HG03558 (cell line): ENCODE measurements around the gene ARSI.

Experiments
- ATAC-seq: cut with Tn5 transposase; IDR thresholded peaks from one replicate; pipeline ENCODE4 v1.9.1; 2021; ENCODE audit warnings: moderate number of reproducible peaks; ENCODE audit not compliant: unreplicated experiment; ENCODE audit errors: extremely low read depth

The ARSI gene

DNA sequence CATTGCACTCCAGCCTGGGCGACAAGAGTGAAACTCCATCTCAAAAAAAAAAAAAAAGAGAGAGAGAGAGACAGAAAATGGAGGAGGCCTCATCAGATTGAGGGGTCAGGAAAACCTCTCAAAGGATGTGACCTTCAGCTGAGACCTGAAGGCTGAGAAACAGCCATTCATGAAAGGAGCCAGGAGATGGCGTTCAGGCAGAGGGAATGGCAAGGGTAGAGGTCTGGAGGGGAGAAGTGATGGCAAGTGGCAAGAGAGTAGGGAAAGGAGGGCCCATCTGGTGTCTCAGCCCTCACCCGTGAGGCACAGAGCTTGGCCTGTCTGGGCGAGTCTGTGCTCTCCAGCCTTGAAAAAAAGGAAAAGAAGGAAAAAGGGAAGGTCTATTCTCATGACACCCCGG lies 30.2 kb downstream of the ARSI start:
- ATAC-seq, result no peak

DNA sequence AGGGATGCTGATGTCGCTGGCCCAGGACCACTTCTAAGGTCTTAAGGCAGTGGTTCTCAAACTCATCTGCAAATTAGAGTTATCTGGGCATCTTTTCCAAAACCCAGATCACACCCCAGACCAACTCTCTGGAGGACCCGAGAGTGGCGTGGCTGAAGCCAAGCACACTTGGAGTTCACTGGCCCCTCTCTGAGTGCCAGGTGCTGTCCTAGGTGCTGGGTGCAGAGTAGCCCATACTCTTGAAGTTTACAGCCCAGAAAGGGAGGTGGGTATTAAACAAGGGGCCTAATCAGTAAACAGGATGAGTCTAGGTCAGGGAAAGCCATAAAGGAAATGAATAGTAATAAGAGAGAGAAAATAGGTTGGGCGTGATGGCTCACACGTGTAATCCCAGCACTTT lies 30.8 kb downstream of the ARSI start:
- ATAC-seq, result no peak

DNA sequence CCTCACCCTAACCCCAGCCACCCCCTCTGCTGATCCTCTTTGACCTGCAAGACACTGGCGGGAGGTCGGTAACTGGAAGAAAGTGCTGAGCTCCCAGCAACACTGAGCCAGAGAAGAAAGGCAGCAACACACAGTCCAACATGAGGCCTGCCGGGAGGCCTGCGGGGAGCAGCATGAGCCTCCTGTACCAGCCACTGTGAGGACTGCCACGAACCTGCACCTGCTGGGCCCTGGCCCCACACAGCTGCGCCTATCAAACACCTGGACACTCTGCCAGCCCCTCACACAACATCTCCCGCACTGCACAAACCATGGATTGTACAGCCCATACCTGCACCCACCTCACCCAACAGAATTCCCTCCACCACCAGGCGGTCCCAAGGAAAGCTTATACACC lies 31.4 kb downstream of the ARSI start:
- ATAC-seq, result no peak

DNA sequence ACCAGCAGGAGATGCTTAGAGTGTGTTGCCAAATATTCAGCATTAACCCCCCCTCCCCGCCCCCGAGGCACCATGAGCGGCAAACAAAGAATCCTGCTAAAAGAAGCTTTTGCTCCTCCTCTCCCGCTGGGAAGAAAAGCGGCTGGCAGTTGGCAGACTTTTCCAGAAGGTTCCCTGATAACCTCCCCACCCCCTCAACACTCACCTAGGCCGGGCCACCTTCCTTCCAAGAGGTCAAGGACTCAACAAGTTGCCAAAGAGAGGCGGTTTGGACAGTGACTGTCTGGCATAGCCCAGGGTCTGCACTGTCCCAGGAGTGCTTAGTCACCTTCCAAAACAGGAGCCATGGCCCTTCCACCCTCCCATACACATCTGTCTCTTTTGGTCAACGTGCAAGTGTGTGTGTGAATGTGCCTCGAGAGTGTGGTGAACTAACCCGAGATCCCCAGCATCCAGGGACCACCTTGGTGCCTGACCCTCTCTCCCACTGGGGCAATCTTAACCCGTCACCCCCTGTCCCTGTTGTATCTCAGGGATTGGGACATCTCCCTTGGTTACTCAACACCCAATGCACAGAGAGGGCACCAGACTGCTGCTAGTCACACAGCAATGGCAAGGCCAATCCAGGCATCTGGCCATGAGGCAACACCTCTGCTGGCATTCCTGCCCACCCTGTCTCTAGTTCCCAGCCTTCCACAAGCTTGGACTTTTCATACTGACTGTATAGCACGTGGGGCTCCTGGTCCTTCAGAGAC lies 32.0 kb downstream of the ARSI start:
- no peak for ATAC-seq

DNA sequence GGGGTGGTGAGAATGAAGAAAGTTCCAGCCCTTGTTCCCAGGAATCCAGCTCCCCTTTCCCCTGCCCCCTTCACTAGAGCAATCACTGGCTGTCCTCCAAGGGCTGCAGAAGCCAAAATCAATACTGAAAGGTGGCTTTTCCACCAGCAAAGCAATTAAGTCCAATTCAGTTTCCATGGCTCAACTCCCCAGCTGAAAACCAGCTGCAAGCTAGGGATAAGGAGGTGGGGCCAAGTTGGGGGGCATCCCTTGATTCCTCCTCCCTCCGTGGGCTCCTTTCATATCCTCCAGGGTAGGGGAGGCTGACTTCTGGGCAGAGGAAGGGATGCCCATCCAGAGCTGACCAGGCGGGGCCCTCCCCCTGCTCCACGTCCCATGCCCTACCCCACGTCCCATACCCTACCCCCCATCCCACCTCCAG lies 35.8 kb downstream of the ARSI start:
- ATAC-seq, result no peak

DNA sequence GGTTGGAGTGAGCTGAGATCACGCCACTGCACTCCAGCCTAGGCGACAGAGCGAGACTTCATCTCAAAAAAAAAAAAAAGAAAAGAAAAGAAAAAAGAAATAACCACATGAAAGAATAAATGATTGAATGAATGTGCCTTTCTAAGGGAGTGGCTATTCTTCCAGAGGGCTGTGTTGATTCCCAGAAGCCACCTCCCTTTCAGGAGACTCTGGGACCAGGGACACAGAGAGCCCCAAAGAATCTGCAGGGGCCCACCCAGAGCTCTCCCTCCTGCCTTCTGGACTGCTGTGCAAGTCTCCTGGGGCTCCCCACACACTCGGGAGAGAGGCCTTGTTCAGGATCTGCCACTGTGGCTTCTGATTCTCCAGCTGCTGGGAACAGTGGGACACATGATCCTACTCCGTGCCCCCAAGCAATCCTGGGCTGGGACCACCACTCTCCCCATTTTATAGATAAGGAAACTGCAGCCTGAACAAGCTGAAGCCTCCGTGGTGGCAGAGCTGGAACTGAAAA lies 36.8 kb downstream of the ARSI start:
- ATAC-seq, result no peak

DNA sequence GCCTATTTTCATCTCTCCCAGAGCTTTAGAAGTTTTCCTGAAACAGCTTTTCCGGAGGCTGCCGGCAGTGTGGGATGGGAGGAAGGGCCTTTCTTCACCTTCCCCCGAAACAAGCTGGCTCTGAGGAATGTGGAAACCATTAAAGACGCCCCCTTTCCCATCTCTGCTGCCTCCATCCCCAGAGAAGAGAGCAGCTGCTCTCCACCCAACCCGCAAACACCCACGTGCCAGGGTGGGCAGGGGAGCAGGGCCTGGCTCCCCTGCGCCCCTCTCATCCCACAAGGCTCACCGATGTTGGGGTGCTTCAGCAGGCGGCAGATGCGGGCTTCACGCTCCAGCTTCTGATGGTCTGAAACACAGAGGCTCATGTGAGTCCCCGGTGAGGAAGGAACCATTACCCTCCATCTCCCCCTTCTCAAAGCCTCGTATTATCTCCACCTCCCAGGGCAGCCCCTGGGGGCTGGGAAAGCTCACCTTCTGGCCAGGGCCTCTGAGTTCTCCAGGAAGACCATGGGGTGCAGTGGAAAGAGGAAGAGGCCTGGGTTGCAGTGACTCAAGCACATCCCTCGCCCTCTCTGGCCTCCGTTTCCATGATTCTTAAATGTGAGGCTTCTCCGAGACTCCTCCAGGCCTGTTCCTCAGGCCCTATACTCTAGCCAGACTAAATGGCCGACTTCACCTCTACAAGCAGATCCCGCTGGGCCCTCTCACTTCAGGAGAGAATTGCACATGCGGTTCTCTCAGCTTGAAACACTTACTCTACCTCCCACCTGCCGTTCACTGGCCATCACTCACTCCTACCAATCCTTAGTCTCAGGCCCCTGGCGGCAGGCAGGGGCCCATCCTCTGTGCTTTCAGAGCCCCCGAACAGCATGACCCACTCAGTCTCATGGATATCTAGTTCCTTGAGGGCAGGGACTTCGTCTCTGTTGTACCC lies 37.8 kb downstream of the ARSI start:
- ATAC-seq, result no peak

DNA sequence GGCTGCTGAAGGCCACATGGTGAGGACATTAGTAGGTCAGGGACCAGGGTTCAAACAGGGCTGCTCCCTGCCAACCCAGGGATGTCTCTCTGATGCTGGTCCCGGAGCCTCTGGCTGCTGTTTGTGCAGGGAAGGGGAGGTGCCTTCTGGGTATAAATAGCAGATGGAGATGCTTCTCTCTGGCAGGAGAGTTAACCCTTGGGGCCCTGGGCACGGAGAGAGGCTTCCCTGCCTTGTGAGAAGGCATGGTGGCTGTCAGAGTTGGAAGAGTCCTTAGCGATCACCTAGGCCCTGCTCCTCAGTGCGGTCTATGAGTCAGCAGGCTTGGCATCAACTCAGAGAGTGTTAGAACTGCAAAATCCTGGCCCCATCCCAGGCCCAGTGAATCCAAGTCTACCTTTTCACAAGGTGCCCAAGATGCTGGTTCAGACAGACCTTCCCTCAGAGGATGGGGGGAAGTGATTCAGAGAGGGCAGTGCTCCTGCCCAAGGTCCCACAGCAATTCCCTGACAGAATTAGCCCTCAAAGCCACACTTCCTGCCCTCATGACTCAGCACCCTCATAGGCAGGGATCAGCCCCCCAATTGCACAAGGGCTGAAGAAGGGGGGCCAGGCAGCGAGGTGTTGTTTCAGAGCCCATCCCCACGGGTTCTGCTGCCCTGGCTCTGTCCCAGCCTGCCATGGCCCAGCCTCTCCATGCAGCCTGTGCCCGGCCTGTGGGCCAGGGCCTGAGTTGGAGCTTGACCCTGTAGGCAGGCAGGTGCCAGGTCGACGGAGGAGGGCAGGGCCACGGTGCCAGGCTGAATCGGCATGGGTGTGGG lies 38.7 kb downstream of the ARSI start:
- ATAC-seq, result no peak

DNA sequence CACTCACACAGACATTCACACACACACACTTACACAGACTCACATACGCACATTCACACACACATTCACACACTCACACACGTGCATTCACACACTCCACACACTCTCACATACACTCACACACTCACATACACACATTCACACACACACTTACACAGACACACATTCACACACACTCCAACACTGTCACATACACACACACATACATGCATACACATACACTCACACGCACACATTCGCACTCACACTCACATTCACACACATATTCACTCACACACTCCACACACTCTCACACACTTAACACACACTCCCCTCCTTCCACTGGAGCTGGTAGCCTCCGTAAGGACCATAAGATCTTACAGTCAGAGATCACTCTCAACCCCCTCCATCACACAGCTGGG lies 39.3 kb downstream of the ARSI start:
- no peak for ATAC-seq

DNA sequence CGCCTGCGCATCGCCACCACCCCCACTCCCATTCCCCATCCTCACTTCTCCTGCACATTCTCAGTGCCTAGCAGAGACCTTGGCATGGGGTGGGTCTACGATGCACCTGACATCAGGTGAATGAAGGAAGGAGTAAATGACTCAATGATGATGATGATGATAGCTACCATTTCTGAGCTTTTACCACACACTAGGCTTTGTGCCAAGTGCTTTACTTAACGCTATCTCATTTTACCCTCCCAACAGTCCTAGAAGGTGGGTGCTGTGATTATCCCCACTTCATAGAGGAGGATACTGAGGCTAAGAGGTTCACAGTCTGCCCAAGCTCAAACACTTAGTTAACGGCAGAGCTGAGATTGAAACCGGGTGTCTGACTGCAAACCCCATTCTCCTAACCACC lies 40.2 kb downstream of the ARSI start:
- no peak for ATAC-seq

DNA sequence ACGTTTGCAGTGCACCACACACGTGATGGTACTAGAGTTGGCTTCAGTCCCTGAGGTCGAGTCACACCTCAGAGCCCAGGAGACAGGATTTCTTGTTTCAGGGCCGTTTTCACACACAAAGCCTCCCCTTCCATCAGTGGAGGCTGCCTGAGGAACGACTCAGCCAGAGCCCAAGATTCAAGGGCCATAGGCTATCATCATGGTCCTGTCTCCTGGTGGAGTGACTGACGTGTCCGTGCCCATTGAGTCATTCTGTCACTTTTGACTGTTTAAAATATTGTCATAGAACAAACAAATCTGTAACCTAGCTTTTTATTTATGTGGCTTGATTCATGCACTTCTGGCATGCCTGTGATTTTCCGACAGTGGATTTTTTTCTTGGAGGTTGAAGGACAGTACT lies 41.5 kb downstream of the ARSI start:
- ATAC-seq, result no peak

DNA sequence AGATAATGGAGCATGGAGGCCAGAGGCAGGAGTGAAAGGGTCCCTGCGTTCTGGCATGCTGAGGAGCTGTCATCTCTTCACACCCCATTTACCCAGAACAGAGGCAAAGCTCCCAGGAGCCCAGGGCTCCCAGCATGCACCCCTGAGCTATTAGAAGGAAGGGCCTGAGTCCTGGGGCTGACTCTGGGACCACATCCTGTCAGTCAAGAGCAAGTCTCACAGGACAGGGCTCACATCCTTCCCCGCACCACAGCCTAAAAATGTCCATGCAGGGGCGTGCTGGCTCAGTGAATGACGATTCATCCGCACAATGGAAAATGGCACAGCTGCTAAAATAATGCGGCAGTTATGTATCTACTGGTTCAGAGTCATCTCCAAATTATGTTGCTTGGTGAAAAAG lies 44.6 kb downstream of the ARSI start:
- no peak for ATAC-seq

DNA sequence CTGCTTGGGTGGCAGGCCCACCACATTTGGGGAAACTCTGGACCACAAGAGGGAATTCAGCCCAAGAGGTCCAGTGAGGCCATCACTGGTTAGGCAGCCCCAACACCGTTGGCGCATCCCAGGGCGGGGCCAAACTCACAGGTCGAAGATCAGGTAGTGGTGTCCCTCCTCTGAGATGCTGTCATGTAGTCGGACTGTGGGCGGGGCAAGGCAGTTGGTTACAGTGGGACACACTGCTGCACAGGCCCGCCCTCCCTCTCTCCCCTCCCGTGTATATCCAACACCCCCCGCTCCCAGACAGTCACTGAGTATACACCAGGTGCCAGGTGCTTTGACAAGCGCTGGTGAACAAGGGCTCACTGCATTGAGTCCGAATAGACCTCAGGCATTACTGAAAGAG lies 45.3 kb downstream of the ARSI start:
- no peak for ATAC-seq

DNA sequence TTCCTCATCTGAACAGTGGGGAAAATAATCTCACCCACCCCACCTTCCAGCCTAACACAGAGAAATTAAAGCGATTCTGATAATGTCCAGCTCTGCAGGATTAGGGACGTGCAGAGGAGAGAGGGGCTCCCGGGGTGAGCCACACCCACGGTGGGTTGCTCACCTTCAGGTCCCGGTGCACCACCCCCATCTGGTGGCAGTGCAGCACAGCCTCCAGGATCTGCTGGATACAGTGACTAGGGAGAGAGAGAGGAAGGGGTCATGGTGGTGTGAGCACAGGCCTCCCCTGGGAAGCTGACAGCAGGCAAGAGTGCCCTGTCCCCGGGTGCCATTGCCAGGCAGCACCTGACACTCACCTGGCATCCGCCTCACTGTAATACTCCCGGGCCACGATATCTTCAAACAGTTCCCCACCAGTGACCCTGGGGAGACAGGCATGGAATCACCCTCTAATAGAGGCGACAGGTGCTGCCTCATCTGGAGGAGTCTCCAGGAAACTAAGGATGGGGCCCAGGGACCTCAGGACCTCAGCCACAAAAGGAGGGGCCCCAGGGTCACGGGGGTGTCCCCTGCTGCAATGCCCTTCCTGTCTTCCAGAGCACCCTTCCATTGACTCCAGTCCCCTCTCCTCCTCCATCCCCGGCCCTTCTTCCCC lies 46.2 kb downstream of the ARSI start:
- ATAC-seq, result no peak

DNA sequence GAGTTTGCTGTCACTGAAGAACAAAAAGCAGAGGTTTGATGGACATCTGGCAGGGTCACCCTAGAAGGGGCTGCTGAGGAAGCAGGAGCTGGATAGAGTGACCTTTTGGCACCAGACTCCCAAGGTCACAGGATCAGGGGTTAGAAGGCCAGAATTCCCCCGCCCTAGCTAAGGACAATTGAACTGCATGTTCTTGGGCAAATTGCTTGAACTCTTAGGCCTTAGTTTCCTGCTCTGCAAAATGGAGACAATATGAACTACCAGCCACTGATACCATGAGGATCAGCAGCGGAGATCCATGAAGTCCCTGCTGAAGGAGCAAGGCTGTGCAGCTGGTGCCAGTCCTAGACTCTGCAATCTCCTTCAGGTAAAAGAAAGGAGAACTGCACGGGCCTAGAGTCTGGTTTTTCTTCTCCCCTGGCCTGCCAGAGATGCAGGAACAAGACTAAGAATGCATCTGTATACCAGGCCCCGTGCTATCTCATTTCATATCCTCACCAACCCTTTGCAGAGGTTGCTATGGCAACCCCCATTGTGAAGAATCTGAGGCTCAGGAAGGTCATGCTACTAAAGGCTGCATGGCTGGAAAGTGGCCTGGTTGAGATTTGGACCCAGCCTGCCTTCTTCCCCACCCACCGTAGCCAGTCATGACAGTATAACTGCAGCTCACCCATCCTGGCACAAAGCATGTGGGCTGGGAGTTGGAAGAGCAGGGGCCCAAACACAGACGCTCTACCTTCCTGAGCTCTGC lies 46.9 kb downstream of the ARSI start:
- ATAC-seq, result no peak

DNA sequence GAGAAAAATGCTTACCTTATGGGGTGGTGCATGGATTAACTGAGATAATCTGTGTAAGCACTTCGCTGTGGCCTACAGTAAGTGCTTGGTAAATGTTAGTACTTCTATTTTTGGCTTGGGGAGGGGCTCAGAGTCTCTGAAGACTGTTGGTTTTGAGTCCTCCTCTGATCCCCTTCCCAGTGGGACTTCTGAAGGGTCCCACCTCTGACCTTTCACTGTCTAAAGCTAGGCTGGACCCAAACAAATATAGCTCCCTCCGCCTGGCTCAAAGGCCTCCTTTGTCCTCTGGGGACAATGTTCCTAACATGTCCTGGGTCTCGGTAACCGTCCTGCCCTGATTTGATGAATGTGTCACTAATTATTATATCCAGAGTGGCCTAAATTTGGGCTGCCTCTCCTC lies 47.9 kb downstream of the ARSI start:
- ATAC-seq, result no peak

DNA sequence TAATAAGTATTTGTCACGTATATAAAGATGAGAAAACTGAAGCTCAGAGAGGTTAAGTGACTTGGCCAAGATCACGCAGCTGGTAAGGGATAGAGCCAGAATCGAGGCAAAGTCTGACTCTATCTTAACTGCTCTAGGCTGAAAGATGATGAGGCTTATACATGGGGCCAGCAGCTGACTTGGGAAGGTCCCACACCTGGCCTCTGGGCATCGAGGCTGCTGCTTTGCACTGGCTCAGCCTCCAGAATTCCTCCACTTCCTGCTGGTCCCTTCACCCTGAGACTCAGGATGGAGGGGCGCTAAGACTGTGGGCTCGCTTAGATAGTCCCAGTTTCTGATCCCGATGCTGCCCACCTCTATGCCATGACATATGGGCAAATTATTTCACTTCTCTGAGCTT lies 48.3 kb downstream of the ARSI start:
- ATAC-seq, result no peak

DNA sequence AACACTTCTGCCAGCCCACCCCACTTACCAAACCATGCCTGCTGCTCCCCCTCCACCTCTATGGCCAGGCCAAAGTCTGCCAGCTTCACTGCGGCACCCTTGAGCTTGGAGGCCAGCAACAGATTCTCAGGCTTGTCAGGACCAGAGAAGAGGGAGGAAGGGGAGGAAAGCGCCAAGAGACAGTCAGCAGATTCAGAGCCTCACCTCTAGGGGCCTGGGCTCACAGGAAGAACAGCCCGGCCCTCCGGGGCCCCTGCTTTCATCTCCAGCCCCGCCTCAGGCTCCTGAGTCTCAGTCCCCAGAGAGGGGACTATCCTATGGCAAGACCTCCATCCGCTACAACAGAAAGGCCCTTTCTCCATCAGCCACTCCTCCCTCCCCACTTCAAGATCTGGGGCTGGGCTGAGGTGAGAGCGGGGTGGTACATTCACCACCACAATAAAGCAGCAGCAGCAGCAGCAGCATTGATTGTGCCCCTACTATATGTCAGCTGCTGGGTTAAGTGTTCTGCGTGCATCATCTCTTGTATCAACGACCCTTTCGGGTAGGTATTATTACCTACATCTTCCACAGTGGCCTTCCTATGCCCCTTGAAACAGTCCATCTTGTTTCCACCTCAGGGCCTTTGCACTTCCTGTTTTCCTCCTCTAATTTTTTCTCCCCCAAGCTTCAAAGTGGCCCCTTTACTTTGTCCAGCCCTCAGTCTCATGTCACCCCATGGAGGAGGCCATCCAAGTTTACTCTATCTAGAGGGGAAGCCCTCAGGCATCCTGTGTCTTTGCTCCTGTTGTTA lies 49.1 kb downstream of the ARSI start:
- no peak for ATAC-seq

DNA sequence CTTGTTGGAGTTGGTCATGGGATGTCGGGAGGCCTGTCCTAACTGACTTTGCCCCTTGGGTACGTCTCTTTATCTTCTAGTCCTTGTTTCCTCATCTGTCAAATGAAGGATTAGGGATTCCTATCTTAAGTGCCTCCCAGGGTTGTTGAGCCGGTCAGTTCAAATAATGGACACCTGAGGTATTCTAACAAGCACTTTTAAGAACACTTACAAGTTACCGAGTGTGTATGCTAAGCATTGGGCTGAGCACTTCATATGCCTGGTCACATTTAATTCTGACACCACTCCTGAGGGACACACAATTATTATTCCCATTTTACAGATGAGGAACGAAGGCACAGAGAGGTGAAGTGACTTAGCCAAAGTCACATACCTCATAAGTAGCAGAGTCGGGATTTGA lies 50.2 kb downstream of the ARSI start:
- no peak for ATAC-seq
